Measurements from ENCODE around the gene MROH9.

The MROH9 gene

GRCh38 chr1:170886460-170886859, 48.9 kb upstream of the MROH9 start:
- POLR2A ChIA-PET = no interaction called here
- CTCF ChIA-PET = interaction anchor here (1.3 kb wide), 1 partner anchor 43 kb away, joined by 5 read pairs; no protein-coding TSS in a partner anchor
- TF ChIP-seq GFI1B (tag by site-specific recombination; IDR thresholded peaks at IDR 0.05) (no peak), ZNF785 (tag by site-specific recombination; IDR thresholded peaks at IDR 0.05) (no peak), ZNF510 (tag by site-specific recombination; IDR thresholded peaks at IDR 0.05; ENCODE audit: insufficient replicate concordance) (no peak)

GRCh38 chr1:170887726-170888125, 47.6 kb upstream of the MROH9 start:
- Histone ChIP-seq H3K36me3 (ENCODE audit: control insufficient read depth in 2 of 2, insufficient read depth in 1 of 2, low read length in 2 of 2) (no peaks in the 10 kb centered on the region), H3K4me3 (ENCODE audit: low read depth, low read length) (no peak overlapping the region), H3K9me3 (ENCODE audit: control insufficient read depth, insufficient read depth, low read depth, low read length) (no peaks in the 10 kb centered on the region), H3K27ac (ENCODE audit: extremely low read depth, low read depth, low read length) (no peak overlapping the region), H3K4me1 (ENCODE audit: control insufficient read depth, insufficient read depth, low read length) (no peaks in the 10 kb centered on the region)
- TF ChIP-seq, protein P1, sequence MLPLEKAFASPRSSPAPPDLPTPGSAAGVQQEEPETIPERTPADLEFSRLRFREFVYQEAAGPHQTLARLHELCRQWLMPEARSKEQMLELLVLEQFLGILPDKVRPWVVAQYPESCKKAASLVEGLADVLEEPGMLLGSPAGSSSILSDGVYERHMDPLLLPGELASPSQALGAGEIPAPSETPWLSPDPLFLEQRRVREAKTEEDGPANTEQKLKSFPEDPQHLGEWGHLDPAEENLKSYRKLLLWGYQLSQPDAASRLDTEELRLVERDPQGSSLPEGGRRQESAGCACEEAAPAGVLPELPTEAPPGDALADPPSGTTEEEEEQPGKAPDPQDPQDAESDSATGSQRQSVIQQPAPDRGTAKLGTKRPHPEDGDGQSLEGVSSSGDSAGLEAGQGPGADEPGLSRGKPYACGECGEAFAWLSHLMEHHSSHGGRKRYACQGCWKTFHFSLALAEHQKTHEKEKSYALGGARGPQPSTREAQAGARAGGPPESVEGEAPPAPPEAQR (tag by site-specific recombination; IDR thresholded peaks at IDR 0.05) = no peak
- no peak for TF ChIP-seq ZNF626 (tag by site-specific recombination; IDR thresholded peaks at IDR 0.05)
- TF ChIP-seq, protein P2, sequence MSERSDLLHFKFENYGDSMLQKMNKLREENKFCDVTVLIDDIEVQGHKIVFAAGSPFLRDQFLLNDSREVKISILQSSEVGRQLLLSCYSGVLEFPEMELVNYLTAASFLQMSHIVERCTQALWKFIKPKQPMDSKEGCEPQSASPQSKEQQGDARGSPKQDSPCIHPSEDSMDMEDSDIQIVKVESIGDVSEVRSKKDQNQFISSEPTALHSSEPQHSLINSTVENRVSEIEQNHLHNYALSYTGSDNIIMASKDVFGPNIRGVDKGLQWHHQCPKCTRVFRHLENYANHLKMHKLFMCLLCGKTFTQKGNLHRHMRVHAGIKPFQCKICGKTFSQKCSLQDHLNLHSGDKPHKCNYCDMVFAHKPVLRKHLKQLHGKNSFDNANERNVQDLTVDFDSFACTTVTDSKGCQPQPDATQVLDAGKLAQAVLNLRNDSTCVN (tag by site-specific recombination; optimal IDR thresholded peaks at IDR 0.05) = no peak
- CTCF ChIA-PET = no interaction called here
- POLR2A ChIA-PET = no interaction called here

More at GRCh38 chr1:170886460-170886859, 48.9 kb upstream of the MROH9 start:
- Histone ChIP-seq H3K4me3 (ENCODE audit: low read depth, low read length) (no peak overlapping the region), H3K27ac (ENCODE audit: extremely low read depth, low read depth, low read length) (no peak overlapping the region), H3K9me3 (ENCODE audit: control insufficient read depth, insufficient read depth, low read depth, low read length) (no peaks in the 10 kb centered on the region), H3K36me3 (ENCODE audit: control insufficient read depth in 2 of 2, insufficient read depth in 1 of 2, low read length in 2 of 2) (no peaks in the 10 kb centered on the region), H3K4me1 (ENCODE audit: control insufficient read depth, insufficient read depth, low read length) (no peaks in the 10 kb centered on the region)

DNA sequence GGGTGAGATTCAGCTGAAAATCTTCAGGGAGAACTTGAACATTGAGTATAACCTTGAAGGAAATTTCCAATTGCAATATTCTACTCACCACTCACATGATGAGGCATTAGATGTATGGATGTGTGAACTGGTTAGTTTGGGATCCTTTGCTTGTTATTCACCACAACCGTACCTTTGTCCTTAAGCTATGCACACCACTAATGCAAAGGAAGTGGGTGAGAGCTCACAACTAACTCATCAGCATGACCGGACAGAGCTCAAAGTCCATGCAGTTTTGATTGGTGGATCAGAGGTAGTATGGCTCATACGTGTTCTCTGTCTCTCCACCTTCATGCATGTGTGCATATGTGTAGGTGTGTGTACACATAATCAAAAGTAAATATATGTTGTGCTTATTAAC, 43.5 kb upstream of the MROH9 start:
- TF ChIP-seq ZNF585B (tag by site-specific recombination; IDR thresholded peaks at IDR 0.05) (no peak), SCRT2 (tag by site-specific recombination; IDR thresholded peaks at IDR 0.05) (no peak), ZNF561 (tag by site-specific recombination; IDR thresholded peaks at IDR 0.05; ENCODE audit: borderline replicate concordance) (no peak), ZNF248 (tag by site-specific recombination; IDR thresholded peaks at IDR 0.05) (no peak), ZNF514 (tag by site-specific recombination; IDR thresholded peaks at IDR 0.05) (no peak)
- TF ChIP-seq, protein P3, sequence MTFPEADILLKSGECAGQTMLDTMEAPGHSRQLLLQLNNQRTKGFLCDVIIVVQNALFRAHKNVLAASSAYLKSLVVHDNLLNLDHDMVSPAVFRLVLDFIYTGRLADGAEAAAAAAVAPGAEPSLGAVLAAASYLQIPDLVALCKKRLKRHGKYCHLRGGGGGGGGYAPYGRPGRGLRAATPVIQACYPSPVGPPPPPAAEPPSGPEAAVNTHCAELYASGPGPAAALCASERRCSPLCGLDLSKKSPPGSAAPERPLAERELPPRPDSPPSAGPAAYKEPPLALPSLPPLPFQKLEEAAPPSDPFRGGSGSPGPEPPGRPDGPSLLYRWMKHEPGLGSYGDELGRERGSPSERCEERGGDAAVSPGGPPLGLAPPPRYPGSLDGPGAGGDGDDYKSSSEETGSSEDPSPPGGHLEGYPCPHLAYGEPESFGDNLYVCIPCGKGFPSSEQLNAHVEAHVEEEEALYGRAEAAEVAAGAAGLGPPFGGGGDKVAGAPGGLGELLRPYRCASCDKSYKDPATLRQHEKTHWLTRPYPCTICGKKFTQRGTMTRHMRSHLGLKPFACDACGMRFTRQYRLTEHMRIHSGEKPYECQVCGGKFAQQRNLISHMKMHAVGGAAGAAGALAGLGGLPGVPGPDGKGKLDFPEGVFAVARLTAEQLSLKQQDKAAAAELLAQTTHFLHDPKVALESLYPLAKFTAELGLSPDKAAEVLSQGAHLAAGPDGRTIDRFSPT (tag by site-specific recombination; IDR thresholded peaks at IDR 0.05) = no peak
- TF ChIP-seq, protein P4, sequence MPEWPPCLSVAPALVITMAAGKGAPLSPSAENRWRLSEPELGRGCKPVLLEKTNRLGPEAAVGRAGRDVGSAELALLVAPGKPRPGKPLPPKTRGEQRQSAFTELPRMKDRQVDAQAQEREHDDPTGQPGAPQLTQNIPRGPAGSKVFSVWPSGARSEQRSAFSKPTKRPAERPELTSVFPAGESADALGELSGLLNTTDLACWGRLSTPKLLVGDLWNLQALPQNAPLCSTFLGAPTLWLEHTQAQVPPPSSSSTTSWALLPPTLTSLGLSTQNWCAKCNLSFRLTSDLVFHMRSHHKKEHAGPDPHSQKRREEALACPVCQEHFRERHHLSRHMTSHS (tag by site-specific recombination; IDR thresholded peaks at IDR 0.05) = no peak
- TF ChIP-seq, protein P5, sequence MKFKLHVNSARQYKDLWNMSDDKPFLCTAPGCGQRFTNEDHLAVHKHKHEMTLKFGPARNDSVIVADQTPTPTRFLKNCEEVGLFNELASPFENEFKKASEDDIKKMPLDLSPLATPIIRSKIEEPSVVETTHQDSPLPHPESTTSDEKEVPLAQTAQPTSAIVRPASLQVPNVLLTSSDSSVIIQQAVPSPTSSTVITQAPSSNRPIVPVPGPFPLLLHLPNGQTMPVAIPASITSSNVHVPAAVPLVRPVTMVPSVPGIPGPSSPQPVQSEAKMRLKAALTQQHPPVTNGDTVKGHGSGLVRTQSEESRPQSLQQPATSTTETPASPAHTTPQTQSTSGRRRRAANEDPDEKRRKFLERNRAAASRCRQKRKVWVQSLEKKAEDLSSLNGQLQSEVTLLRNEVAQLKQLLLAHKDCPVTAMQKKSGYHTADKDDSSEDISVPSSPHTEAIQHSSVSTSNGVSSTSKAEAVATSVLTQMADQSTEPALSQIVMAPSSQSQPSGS (tag by site-specific recombination; IDR thresholded peaks at IDR 0.05; ENCODE audit: low read depth) = no peak
- TF ChIP-seq, protein P6, sequence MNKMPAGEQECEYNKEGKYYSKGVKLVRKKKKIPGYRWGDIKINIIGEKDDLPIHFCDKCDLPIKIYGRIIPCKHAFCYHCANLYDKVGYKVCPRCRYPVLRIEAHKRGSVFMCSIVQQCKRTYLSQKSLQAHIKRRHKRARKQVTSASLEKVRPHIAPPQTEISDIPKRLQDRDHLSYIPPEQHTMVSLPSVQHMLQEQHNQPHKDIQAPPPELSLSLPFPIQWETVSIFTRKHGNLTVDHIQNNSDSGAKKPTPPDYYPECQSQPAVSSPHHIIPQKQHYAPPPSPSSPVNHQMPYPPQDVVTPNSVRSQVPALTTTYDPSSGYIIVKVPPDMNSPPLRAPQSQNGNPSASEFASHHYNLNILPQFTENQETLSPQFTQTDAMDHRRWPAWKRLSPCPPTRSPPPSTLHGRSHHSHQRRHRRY (tag by site-specific recombination; IDR thresholded peaks at IDR 0.05) = no peak
- TF ChIP-seq, protein P7, sequence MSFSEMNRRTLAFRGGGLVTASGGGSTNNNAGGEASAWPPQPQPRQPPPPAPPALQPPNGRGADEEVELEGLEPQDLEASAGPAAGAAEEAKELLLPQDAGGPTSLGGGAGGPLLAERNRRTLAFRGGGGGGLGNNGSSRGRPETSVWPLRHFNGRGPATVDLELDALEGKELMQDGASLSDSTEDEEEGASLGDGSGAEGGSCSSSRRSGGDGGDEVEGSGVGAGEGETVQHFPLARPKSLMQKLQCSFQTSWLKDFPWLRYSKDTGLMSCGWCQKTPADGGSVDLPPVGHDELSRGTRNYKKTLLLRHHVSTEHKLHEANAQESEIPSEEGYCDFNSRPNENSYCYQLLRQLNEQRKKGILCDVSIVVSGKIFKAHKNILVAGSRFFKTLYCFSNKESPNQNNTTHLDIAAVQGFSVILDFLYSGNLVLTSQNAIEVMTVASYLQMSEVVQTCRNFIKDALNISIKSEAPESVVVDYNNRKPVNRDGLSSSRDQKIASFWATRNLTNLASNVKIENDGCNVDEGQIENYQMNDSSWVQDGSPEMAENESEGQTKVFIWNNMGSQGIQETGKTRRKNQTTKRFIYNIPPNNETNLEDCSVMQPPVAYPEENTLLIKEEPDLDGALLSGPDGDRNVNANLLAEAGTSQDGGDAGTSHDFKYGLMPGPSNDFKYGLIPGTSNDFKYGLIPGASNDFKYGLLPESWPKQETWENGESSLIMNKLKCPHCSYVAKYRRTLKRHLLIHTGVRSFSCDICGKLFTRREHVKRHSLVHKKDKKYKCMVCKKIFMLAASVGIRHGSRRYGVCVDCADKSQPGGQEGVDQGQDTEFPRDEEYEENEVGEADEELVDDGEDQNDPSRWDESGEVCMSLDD (tag by site-specific recombination; IDR thresholded peaks at IDR 0.05) = no peak
- H3K27ac ChIP-seq (ENCODE audit: extremely low read depth, low read depth, low read length) = no peak overlapping the region
- no peak overlapping the region for H3K4me3 ChIP-seq (ENCODE audit: low read depth, low read length)
- CTCF ChIA-PET = interaction anchor here (0.6 kb wide), 1 partner anchor 13 kb away, joined by 4 read pairs; no protein-coding TSS in a partner anchor
- no peaks in the 10 kb centered on the region for H3K9me3 ChIP-seq (ENCODE audit: control insufficient read depth, insufficient read depth, low read depth, low read length)
- no peaks in the 10 kb centered on the region for H3K4me1 ChIP-seq (ENCODE audit: control insufficient read depth, insufficient read depth, low read length)
- no peaks in the 10 kb centered on the region for H3K36me3 ChIP-seq (ENCODE audit: control insufficient read depth in 2 of 2, insufficient read depth in 1 of 2, low read length in 2 of 2)
- POLR2A ChIA-PET = no interaction called here

Measured in HEK293 (cell line).